ENCODE data around the gene SLC24A3. TPM values are rescaled to one million over a fixed set of nuclear protein-coding genes. Genes with fewer than 3 reads are reported as not detected.

Gene SLC24A3
- total and polyA plus RNA-seq, 2 of the 13 experiments (the other 11 are each of a cell fraction or from before 2014, with no cell fraction given), result not detected

GRCh38 chr20:19661717-19662636 is 449.5 kb downstream of the SLC24A3 start (continued):
- TF ChIP-seq ZNF674 (CRISPR knock-in tag; IDR thresholded peaks at IDR 0.05; ENCODE audit: low read depth) (no peak), ZNF709 (CRISPR knock-in tag; IDR thresholded peaks at IDR 0.05) (no peak), ZNF7 (CRISPR knock-in tag; IDR thresholded peaks at IDR 0.05) (no peak), TCF7 (IDR thresholded peaks at IDR 0.05; ENCODE audit: low read depth) (no peak), SMARCE1 (IDR thresholded peaks at IDR 0.05; ENCODE audit: borderline replicate concordance) (no peak), AGO2 (optimal IDR thresholded peaks at IDR 0.05; ENCODE audit: low read depth, low read length) (no peak), SATB2 (CRISPR knock-in tag; IDR thresholded peaks at IDR 0.05) (no peak), TFDP2 (CRISPR knock-in tag; IDR thresholded peaks at IDR 0.05) (no peak), ZNF274 (CRISPR knock-in tag; IDR thresholded peaks at IDR 0.05) (0 out of 2 replicates have a peak, but pooled peaks have one; percentile 6), ZNF44 (CRISPR knock-in tag; IDR thresholded peaks at IDR 0.05) (no peak), FOSL1 (CRISPR knock-in tag; IDR thresholded peaks at IDR 0.05; ENCODE audit: borderline replicate concordance) (no peak), SIN3A (IDR thresholded peaks at IDR 0.05; ENCODE audit: borderline replicate concordance, low read depth, low read length) (no peak), HOMEZ (CRISPR knock-in tag; IDR thresholded peaks at IDR 0.05; ENCODE audit: low read depth) (no peak), HOXA7 (CRISPR knock-in tag; IDR thresholded peaks at IDR 0.05) (no peak), TCF7L2 (IDR thresholded peaks at IDR 0.05; ENCODE audit: low read depth, low read length) (no peak), ZBTB2 (CRISPR knock-in tag; IDR thresholded peaks at IDR 0.05; ENCODE audit: low read depth) (no peak), SAFB2 (CRISPR knock-in tag; IDR thresholded peaks at IDR 0.05; ENCODE audit: borderline replicate concordance, low read depth) (0 out of 2 replicates have a peak, but pooled peaks have one; percentile 18), ZNF782 (CRISPR knock-in tag; IDR thresholded peaks at IDR 0.05; ENCODE audit: borderline replicate concordance) (no peak), DNMT1 (CRISPR knock-in tag; IDR thresholded peaks at IDR 0.05) (0 out of 2 replicates have a peak, but pooled peaks have one; percentile 60), PAWR (CRISPR knock-in tag; IDR thresholded peaks at IDR 0.05; ENCODE audit: borderline replicate concordance) (no peak), SMAD9 (CRISPR knock-in tag; IDR thresholded peaks at IDR 0.05) (0 out of 2 replicates have a peak, but pooled peaks have one; percentile 45), ARID3A (IDR thresholded peaks at IDR 0.05; ENCODE audit: low read depth, low read length) (no peak), YEATS4 (CRISPR knock-in tag; IDR thresholded peaks at IDR 0.05; ENCODE audit: borderline replicate concordance) (no peak), SPEN (CRISPR knock-in tag; IDR thresholded peaks at IDR 0.05; ENCODE audit: low read depth) (0 out of 2 replicates have a peak, but pooled peaks have one; percentile 49)
